GF-D8 (cell line): ENCODE measurements around the gene TUBE1.

Experiments used
- DNase-seq: peaks from one replicate; lab custom pipeline; 2025; lab: John Stamatoyannopoulos, UW

The TUBE1 gene

GRCh38 chr6:112033791-112034615, 53.3 kb downstream of the TUBE1 start:
- no peak for DNase-seq

- DNase-seq = no peak
These were observed 54.6 kb downstream of the TUBE1 start for GRCh38 chr6:112032728-112033127.

- no peak for DNase-seq
These were observed 55.3 kb downstream of the TUBE1 start for GRCh38 chr6:112031960-112032359.

DNA sequence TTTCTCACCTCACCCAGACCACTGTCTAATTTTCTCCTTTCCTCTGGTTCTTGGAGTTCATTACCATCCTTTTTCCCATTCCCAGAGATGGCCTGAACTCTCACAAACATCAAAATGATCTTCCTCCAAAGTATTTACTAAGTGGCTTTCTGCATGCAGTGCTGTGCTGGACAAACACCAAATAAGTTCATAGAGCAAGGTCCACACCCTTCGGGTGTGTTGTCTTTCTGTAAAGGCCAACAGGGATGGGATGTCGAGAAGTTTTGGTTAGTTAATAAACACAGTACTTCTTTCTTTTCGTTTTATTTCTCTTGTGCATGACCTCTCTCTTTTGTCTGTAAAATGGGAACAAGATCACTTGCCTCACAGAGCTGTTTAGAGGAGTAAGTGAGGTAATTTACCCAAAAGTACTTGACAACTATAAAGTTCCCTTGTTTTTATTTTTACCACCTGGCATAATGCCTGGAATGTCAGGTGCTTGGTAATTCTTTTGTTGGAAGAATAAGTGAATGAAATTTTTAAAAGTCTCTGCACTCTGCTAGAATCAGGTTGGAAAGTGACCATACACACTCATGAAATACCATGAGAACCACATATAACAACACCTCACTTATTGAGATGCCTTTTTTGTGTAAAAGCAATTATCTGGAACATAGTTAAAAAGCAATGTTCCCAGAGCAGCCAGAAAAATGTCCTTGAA, 56.2 kb downstream of the TUBE1 start:
- DNase-seq = no peak

DNA sequence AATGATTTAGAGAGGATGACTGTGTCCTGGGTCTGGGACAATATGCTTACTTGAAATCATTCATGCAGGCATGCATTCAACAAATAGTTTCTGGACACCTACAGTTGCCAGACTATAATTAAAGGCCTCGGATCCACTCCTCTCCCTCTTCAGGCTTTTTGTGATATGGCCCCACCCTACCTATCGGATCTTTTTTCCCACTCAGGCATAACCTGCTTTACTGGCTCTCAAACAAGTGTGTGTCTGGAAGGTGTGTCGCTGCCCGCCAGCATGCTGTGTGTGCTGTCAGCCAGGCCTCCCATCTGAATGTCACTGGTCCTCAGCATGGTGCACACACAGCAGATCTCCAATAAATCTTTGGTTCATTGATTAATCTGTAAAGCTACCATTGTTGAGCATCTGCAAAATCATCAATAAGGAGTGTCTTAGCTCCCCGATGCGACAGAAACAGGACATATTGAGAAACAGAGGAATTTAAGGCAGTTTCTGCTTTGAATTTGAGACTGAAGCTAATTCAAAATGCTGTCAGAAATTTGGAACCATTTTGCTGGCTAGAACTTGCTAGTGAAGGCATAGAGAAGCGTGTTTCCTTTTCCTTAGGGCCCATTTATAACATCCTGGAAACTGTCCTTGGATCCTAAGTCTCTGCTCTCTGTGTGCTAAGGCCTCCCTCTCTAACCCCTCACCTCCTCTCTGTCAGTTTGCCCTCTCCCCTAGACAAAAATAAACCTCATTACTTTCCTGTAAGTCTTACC, 56.9 kb downstream of the TUBE1 start:
- no peak for DNase-seq

DNA sequence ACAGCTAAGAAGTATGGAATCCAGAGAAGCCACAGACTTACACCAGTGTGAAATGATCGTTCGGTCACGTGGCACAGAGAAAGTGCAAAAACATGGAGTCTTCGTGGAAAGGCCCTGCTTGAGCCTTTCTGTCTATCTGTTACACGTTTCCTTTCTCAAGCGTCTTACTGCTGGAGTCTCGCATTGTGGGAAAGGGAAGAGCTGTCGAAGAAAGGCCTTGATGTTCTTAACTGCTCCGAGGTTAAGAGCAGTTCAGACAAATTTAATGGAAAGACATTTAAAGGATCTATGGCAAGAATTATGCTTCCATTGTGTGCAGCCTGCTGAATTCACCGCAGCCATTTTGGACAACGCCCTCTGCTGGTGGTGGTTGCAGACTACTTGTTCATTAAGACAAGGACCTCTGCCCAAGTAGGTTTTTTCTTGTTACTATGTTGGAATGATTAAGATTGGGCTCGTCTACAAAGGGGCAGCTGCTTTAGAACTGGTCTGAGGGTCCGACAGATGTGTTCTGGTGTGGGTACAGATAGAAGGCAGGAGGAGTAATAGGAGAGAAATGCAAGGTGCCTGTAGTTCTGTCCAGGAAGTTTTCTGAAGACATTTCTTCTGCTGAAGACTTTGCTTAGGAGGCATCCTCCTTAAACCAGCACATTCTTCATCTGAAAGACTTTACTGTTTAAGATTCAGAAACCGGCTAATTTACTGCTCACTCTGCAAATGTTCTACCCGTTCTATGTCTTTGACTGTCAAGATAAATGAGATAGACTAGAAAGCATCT, 58.0 kb downstream of the TUBE1 start:
- no peak for DNase-seq

- DNase-seq = peak; percentile 18
These were observed 59.2 kb downstream of the TUBE1 start for GRCh38 chr6:112027942-112028674.

DNA sequence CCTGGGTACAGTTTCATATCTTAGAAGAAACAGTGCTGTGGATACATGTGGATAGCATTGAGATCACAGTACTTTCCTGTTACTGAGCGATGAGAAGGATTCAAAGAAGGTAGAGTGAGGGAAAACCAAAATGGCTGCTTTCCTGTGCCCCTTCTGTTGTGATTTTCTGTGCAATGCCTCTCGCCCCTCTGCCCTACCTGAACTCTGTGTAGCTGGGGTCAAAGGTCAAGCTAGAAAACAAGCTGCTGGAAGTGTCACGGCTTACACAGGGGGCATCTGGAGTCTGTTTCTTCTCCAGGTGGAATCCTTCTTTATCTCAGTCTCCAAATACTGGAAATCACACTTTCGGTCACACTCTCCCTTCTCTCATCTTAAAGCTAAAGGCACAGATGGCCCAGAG, 60.3 kb downstream of the TUBE1 start:
- no peak for DNase-seq

DNA sequence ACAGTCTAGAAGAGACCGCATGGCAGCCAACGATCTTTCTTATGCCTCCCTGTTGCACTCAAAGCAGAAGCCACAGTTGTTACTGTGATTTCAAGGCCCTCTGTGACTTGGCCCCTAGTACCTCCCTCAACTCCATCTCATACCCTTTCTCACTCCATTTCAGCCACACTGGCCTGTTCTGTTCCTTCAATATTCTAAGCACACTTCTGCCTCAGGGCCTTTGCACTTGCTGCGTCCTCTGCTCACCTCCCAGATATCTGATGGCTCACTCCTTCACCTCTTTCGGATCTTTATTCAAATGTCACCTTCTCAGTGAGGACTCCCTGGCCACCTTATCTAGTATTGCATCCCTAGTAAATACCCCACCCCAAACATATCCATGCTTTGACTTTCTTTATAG, 62.8 kb downstream of the TUBE1 start:
- no peak for DNase-seq

GRCh38 chr6:112022749-112023148, 64.5 kb downstream of the TUBE1 start:
- DNase-seq = no peak

GRCh38 chr6:112021691-112022310, 65.5 kb downstream of the TUBE1 start:
- no peak for DNase-seq
